Measurements from ENCODE around the gene PARG. TPM values are rescaled to one million over a fixed set of nuclear protein-coding genes. Genes with fewer than 3 reads are reported as not detected.

PARG gene
- total RNA-seq, 1 experiment from 2014 or later, result 57.1 TPM

DNA sequence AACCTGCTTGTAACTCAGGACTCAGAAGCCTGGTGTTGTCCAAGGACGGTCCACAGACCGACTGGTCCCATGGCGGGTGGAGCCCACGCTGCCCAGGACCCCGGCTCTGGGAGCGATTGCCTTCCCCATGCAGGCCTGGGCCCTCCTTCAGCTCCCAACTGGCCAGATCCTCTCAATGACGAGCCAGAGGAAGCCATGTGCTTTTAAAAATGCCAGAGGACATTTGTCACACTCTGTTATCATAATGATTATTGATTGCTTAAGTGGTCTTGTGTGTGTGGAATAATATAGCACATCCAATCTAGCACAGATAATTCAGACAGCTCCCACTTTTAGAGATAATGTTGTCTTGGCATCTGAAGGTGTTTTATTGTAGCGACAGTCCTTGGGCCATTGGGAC lies 157.1 kb downstream of the PARG start:
- ChIA-PET POLR2A (interaction anchor here (0.6 kb wide), 2 partner anchors 30 to 1020 kb away, joined by 3 to 4 read pairs; no protein-coding TSS in a partner anchor), CTCF (interaction anchor here (1.4 kb wide), 1 partner anchor 84 kb away, joined by 3 read pairs; no protein-coding TSS in a partner anchor)
- Mint-ChIP-seq H3K4me3 (no peak overlapping the region), H3K27me3 (ENCODE audit: low read depth) (no peaks in the 10 kb centered on the region; the same call in 1 of the 2 replicates), H3K36me3 (no peaks in the 10 kb centered on the region), H3K27ac (no peak overlapping the region), H3K9me3 (no peaks in the 10 kb centered on the region; the same call in 1 of the 2 replicates), H3K4me1 (peaks cover 15% of the 10 kb centered on the region)
- DNase-seq (ENCODE audit: low spot score) (no peak), ATAC-seq (no peak)
- TF ChIP-seq CREM (CRISPR knock-in tag; IDR thresholded peaks at IDR 0.05) (no peak), TEAD1 (CRISPR knock-in tag; IDR thresholded peaks at IDR 0.05) (no peak), TCF7 (CRISPR knock-in tag; IDR thresholded peaks at IDR 0.05; ENCODE audit: low read depth) (no peak)
- TF ChIP-seq, protein P1, sequence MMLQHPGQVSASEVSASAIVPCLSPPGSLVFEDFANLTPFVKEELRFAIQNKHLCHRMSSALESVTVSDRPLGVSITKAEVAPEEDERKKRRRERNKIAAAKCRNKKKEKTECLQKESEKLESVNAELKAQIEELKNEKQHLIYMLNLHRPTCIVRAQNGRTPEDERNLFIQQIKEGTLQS (CRISPR knock-in tag; conservative IDR thresholded peaks at IDR 0.05), result no peak
- TF ChIP-seq, protein P2, sequence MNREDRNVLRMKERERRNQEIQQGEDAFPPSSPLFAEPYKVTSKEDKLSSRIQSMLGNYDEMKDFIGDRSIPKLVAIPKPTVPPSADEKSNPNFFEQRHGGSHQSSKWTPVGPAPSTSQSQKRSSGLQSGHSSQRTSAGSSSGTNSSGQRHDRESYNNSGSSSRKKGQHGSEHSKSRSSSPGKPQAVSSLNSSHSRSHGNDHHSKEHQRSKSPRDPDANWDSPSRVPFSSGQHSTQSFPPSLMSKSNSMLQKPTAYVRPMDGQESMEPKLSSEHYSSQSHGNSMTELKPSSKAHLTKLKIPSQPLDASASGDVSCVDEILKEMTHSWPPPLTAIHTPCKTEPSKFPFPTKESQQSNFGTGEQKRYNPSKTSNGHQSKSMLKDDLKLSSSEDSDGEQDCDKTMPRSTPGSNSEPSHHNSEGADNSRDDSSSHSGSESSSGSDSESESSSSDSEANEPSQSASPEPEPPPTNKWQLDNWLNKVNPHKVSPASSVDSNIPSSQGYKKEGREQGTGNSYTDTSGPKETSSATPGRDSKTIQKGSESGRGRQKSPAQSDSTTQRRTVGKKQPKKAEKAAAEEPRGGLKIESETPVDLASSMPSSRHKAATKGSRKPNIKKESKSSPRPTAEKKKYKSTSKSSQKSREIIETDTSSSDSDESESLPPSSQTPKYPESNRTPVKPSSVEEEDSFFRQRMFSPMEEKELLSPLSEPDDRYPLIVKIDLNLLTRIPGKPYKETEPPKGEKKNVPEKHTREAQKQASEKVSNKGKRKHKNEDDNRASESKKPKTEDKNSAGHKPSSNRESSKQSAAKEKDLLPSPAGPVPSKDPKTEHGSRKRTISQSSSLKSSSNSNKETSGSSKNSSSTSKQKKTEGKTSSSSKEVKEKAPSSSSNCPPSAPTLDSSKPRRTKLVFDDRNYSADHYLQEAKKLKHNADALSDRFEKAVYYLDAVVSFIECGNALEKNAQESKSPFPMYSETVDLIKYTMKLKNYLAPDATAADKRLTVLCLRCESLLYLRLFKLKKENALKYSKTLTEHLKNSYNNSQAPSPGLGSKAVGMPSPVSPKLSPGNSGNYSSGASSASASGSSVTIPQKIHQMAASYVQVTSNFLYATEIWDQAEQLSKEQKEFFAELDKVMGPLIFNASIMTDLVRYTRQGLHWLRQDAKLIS (CRISPR knock-in tag; IDR thresholded peaks at IDR 0.05; ENCODE audit: borderline replicate concordance), result no peak

DNA sequence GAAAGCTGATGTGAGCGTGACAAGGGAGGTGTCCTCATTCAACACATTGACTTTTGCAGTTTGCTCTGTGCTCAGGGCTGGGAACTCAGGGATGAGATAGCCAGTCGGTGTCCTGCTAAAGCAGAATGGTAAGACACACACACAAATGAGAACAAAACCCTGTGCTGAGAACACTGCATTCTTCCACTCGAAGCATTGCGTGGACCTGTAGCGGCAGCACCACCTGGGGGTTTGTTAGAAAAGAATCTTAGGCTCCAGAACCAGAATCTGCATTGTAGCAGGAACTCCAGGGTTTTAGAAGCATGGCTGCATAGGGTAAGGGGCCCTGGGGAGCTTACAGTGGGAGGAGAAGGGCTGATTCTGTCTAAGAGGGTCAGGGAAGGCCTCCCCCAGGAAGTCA lies 158.2 kb downstream of the PARG start:
- Mint-ChIP-seq H3K4me1 (peaks cover 13% of the 10 kb centered on the region), H3K27ac (no peak overlapping the region), H3K4me3 (no peak overlapping the region), H3K27me3 (ENCODE audit: low read depth) (no peaks in the 10 kb centered on the region; the same call in 1 of the 2 replicates), H3K9me3 (no peaks in the 10 kb centered on the region; the same call in 1 of the 2 replicates), H3K36me3 (no peaks in the 10 kb centered on the region)
- ChIA-PET CTCF (no interaction called here), POLR2A (no interaction called here)
- TF ChIP-seq, protein P3, sequence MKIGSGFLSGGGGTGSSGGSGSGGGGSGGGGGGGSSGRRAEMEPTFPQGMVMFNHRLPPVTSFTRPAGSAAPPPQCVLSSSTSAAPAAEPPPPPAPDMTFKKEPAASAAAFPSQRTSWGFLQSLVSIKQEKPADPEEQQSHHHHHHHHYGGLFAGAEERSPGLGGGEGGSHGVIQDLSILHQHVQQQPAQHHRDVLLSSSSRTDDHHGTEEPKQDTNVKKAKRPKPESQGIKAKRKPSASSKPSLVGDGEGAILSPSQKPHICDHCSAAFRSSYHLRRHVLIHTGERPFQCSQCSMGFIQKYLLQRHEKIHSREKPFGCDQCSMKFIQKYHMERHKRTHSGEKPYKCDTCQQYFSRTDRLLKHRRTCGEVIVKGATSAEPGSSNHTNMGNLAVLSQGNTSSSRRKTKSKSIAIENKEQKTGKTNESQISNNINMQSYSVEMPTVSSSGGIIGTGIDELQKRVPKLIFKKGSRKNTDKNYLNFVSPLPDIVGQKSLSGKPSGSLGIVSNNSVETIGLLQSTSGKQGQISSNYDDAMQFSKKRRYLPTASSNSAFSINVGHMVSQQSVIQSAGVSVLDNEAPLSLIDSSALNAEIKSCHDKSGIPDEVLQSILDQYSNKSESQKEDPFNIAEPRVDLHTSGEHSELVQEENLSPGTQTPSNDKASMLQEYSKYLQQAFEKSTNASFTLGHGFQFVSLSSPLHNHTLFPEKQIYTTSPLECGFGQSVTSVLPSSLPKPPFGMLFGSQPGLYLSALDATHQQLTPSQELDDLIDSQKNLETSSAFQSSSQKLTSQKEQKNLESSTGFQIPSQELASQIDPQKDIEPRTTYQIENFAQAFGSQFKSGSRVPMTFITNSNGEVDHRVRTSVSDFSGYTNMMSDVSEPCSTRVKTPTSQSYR (CRISPR knock-in tag; IDR thresholded peaks at IDR 0.05), result no peak
- TF ChIP-seq NR2C2 (CRISPR knock-in tag; IDR thresholded peaks at IDR 0.05) (no peak), GABPB1 (CRISPR knock-in tag; IDR thresholded peaks at IDR 0.05) (no peak), CREB1 (CRISPR knock-in tag; IDR thresholded peaks at IDR 0.05) (no peak), HMGA2 (CRISPR knock-in tag; IDR thresholded peaks at IDR 0.05) (no peak)
- TF ChIP-seq, protein P4, sequence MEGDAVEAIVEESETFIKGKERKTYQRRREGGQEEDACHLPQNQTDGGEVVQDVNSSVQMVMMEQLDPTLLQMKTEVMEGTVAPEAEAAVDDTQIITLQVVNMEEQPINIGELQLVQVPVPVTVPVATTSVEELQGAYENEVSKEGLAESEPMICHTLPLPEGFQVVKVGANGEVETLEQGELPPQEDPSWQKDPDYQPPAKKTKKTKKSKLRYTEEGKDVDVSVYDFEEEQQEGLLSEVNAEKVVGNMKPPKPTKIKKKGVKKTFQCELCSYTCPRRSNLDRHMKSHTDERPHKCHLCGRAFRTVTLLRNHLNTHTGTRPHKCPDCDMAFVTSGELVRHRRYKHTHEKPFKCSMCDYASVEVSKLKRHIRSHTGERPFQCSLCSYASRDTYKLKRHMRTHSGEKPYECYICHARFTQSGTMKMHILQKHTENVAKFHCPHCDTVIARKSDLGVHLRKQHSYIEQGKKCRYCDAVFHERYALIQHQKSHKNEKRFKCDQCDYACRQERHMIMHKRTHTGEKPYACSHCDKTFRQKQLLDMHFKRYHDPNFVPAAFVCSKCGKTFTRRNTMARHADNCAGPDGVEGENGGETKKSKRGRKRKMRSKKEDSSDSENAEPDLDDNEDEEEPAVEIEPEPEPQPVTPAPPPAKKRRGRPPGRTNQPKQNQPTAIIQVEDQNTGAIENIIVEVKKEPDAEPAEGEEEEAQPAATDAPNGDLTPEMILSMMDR (IDR thresholded peaks at IDR 0.05), result no peak
- TF ChIP-seq, protein P5, sequence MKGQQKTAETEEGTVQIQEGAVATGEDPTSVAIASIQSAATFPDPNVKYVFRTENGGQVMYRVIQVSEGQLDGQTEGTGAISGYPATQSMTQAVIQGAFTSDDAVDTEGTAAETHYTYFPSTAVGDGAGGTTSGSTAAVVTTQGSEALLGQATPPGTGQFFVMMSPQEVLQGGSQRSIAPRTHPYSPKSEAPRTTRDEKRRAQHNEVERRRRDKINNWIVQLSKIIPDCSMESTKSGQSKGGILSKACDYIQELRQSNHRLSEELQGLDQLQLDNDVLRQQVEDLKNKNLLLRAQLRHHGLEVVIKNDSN (CRISPR knock-in tag; IDR thresholded peaks at IDR 0.05), result no peak
- peak; percentile 43; the same call in 1 of the 2 replicates for ATAC-seq
- no peak for DNase-seq (ENCODE audit: low spot score)

DNA sequence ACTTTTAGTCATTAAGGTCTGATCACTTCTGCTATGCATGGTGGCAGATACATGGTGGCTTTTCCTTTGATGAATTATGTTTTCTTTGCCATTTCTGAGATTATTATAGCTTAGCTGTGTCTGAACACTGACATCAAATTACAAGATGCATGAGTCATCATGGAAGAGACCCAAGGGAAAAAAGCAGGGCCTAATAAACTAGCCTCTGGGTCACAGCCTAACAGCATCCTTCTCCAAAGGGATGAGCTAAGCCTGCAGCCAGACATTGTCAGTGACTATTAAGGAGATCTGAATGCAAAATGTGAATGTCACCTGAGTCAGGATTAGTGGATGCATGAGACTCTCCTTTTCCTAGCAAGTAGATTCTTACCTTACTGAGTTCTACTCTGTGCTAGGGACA lies 160.6 kb downstream of the PARG start:
- H3K4me1 Mint-ChIP-seq, result peaks cover 13% of the 10 kb centered on the region
- no peak for DNase-seq (ENCODE audit: low spot score)
- CTCF ChIA-PET, result no interaction called here
- H3K27me3 Mint-ChIP-seq (ENCODE audit: low read depth), result no peaks in the 10 kb centered on the region; the same call in 1 of the 2 replicates
- ATAC-seq, result no peak
- H3K9me3 Mint-ChIP-seq, result peaks cover 8% of the 10 kb centered on the region
- POLR2A ChIA-PET, result no interaction called here
- H3K4me3 Mint-ChIP-seq, result no peak overlapping the region
- H3K27ac Mint-ChIP-seq, result no peak overlapping the region
- no peaks in the 10 kb centered on the region for H3K36me3 Mint-ChIP-seq
- TF ChIP-seq TP53 (CRISPR knock-in tag; IDR thresholded peaks at IDR 0.05) (no peak), CREB1 (CRISPR knock-in tag; IDR thresholded peaks at IDR 0.05) (no peak), RELA (CRISPR knock-in tag; IDR thresholded peaks at IDR 0.05; ENCODE audit: borderline replicate concordance) (no peak), FOXJ3 (CRISPR knock-in tag; IDR thresholded peaks at IDR 0.05; ENCODE audit: borderline replicate concordance) (no peak), GABPB1 (CRISPR knock-in tag; IDR thresholded peaks at IDR 0.05) (no peak), ATF1 (CRISPR knock-in tag; IDR thresholded peaks at IDR 0.05) (no peak)
- TF ChIP-seq, protein P6, sequence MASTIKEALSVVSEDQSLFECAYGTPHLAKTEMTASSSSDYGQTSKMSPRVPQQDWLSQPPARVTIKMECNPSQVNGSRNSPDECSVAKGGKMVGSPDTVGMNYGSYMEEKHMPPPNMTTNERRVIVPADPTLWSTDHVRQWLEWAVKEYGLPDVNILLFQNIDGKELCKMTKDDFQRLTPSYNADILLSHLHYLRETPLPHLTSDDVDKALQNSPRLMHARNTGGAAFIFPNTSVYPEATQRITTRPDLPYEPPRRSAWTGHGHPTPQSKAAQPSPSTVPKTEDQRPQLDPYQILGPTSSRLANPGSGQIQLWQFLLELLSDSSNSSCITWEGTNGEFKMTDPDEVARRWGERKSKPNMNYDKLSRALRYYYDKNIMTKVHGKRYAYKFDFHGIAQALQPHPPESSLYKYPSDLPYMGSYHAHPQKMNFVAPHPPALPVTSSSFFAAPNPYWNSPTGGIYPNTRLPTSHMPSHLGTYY (CRISPR knock-in tag; IDR thresholded peaks at IDR 0.05), result no peak
- TF ChIP-seq, protein P2 (CRISPR knock-in tag; IDR thresholded peaks at IDR 0.05; ENCODE audit: borderline replicate concordance), result no peak
